Small intestine (tissue), 7 donors: Measurements from ENCODE around the gene IQCN. TPM values are rescaled to one million over a fixed set of nuclear protein-coding genes. Genes with fewer than 3 reads are reported as not detected.
"Not testable (repeated sequence)": the region's sequence is repeated elsewhere in the genome, so short reads cannot be mapped to it uniquely, and the experiment has no call there.

Experiments
- DNase-seq, 2 donors: peaks; one replicate each; pipeline versions ENCODE4 v3.0.0 to v3.0.0-alpha.2; 2013
- FAIRE-seq: peaks from 2 replicates; lab custom pipeline; 2012; peaks lifted over from hg19 to GRCh38; lab: Jason Lieb, UNC
- H3K27ac ChIP-seq, 3 donors: one replicate each; pipeline ENCODE4 v1.5.1; 2013; ENCODE audit warnings: low read length in 2 of 3, mild to moderate bottlenecking in 2 of 3, control low read depth in 1 of 3, inconsistent platforms in 1 of 3, low read depth in 1 of 3, moderate library complexity in 1 of 3
- H3K27me3 ChIP-seq, 3 donors: one replicate each; pipeline ENCODE4 v1.6.1; 2013; ENCODE audit warnings: low read length in 3 of 3, inconsistent platforms in 1 of 3; ENCODE audit not compliant: control insufficient read depth in 3 of 3, insufficient read depth in 3 of 3
- H3K36me3 ChIP-seq, 3 donors: one replicate each; pipeline ENCODE4 v1.6.1; 2013; ENCODE audit warnings: low read length in 3 of 3, inconsistent platforms in 1 of 3, low read depth in 1 of 3, mild to moderate bottlenecking in 1 of 3, moderate library complexity in 1 of 3; ENCODE audit not compliant: control insufficient read depth in 3 of 3, insufficient read depth in 2 of 3
- H3K4me1 ChIP-seq, 3 donors: one replicate each; pipeline ENCODE4 v1.6.1; 2013; ENCODE audit warnings: low read length in 2 of 3, inconsistent platforms in 1 of 3, low read depth in 1 of 3, mild to moderate bottlenecking in 1 of 3, moderate library complexity in 1 of 3; ENCODE audit not compliant: control insufficient read depth in 3 of 3, insufficient read depth in 2 of 3
- H3K4me3 ChIP-seq, 3 donors: one replicate each; pipeline ENCODE4 v1.5.1; 2013; ENCODE audit warnings: low read length in 3 of 3, control low read depth in 1 of 3, inconsistent platforms in 1 of 3, low read depth in 1 of 3, mild to moderate bottlenecking in 1 of 3, moderate library complexity in 1 of 3
- H3K9me3 ChIP-seq, 2 donors: one replicate each; pipeline ENCODE4 v1.6.1; 2013; ENCODE audit warnings: low read depth in 1 of 2, low read length in 1 of 2; ENCODE audit not compliant: control insufficient read depth in 2 of 2, insufficient read depth in 1 of 2
- WGBS, 3 donors: extraction: QIAGEN DNeasy Blood & Tissue Kit; methylation state at CpG; one replicate each; pipeline ENCODE4 v1.1.7; 2013; 5-methylcytosine and 5-hydroxymethylcytosine counted together
- polyA plus RNA-seq, 4 donors: library from polyadenylated mRNA; stranded (reverse) in 3 of 4; unstranded in 1 of 4; fragments of 200-250 nt in 3 of 4; fragments of 120-200 nt in 1 of 4; gene quantifications; one replicate each; pipeline versions ENCODE4 v1.2.1 to v1.2.3, GENCODE V29; 2013
- donor health status: healthy with polysubstance abuse.
- donor health status: control.
- donor health status: control.
- donor health status: Bipolar disorder and iron deficiency.
- donor health status: healthy.

IQCN gene
- polyA plus RNA-seq, 4 donors: 1.5 to 15.2 (median 4.9) TPM

DNA sequence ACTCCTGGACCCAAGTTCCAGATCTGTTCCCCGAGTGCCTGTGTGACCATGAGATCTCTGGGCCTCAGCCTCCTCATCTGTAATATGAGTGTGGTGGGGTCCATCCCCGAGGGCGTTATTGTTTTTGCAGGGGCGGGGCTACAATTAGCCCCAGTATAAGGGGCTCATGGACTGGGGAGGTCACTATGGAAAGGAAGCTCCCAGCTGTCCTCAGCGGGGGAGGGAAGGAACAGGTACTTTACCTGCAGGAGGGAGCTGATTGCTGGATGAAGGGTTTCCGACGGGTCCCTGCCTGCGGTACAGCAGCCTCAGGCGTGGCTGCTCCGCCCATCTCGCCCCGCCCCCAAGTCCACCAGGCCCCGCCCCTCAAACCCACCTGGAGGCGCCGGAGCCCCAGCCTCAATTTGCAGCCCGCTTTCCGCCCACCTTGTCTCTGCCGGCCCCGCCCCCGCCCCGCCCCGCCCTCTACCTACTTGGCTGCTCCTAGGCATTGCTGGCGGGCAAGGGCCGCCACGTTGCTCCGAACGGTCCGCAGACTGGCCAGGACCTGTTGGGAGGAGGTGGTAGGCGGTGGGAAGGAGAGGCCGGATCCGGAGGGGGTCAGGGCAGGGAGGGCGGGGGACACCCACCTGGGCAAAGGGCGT lies 53.5 kb downstream of the IQCN start:
- Histone ChIP-seq H3K4me1 (peaks cover 0 to 22% (median 4%) of the 10 kb centered on the region in 3 donors), H3K4me3 (no peak overlapping the region), H3K27me3 (peaks cover 4 to 29% (median 10%) of the 10 kb centered on the region in 3 donors), H3K9me3 (peaks cover 0 to 6% of the 10 kb centered on the region in 2 donors), H3K36me3 (no peaks in the 10 kb centered on the region), H3K27ac (no peak overlapping the region)
- 2 to 9% (median 5%) methylated on average over 14 to 33 of the region's 33 CpGs for WGBS, 3 donors
- DNase-seq: peak in 1 of 2 donors; percentile 39
- no peak for FAIRE-seq

DNA sequence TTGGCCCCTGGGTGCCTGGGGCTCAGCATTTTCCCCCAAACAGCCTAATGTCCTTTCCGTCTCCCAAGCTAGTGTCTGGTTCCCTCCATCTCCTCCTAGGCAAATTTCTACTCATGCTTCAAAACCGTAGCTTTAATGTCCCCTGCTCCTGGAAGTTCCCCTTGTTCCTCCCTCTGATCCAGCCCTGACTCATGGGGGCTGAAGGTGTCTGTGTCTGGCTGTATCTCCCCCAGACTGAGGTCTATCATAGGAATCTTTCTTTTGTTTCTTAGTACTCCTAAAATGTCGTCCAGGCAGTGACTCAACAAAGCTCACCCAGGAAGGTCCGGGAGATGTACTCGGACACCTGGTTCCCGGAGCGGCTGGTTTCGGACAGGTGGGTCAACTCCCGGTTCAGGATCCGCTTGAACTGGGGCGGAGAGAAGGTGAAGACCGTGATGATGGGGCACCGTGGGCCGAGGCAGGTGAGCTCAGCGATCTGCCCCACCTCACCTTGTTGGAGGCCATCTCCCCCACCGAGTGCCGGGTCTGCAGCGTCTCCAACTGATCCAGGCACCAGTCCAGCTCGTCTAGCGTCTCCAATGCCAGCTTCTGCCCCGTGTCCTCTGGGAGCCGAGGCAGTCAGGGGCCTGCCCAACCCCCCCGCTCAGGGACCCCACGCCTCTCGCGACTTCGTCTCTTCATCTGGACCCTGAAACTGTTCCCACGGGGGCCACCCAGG lies 54.2 kb downstream of the IQCN start:
- Histone ChIP-seq H3K27me3 (peaks cover 4 to 22% (median 4%) of the 10 kb centered on the region in 3 donors), H3K27ac (no peak overlapping the region), H3K4me1 (peaks cover 0 to 15% (median 4%) of the 10 kb centered on the region in 3 donors), H3K4me3 (no peak overlapping the region), H3K36me3 (no peaks in the 10 kb centered on the region), H3K9me3 (peaks cover 0 to 6% of the 10 kb centered on the region in 2 donors)
- FAIRE-seq (no peak), DNase-seq (no peak)
- 47 to 67% (median 63%) methylated on average over 28 of the region's 28 CpGs for WGBS, 3 donors

DNA sequence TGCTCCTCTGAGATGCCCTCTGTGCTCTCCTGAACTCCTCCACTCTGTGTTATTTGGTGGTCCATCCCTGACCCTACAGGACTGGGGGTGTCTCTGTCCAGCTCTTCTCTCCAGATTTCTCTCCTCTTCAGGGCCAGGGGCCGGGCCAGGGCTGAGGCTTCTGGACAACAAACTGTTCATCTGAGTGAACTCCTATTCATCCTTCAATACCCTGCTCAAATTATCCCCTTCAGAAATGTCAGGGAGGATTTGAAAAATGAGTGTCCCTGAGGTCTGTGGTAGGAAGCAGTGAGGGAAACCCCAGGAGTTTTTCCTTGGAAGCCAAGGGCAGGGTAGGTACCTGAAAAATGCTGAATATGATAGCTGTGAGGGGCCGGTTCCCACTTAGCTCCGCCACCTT lies 55.7 kb downstream of the IQCN start:
- FAIRE-seq: no peak
- DNase-seq: no peak
- no peak overlapping the region for H3K27ac ChIP-seq
- peaks cover 2 to 12% (median 4%) of the 10 kb centered on the region in 3 donors for H3K27me3 ChIP-seq
- H3K4me3 ChIP-seq: no peak overlapping the region
- H3K4me1 ChIP-seq: peaks cover 0 to 5% (median 0%) of the 10 kb centered on the region in 3 donors
- no peaks in the 10 kb centered on the region for H3K36me3 ChIP-seq
- H3K9me3 ChIP-seq: peaks cover 0 to 6% of the 10 kb centered on the region in 2 donors
- WGBS, 3 donors: 80 to 87% (median 84%) methylated on average over 3 of the region's 3 CpGs

DNA sequence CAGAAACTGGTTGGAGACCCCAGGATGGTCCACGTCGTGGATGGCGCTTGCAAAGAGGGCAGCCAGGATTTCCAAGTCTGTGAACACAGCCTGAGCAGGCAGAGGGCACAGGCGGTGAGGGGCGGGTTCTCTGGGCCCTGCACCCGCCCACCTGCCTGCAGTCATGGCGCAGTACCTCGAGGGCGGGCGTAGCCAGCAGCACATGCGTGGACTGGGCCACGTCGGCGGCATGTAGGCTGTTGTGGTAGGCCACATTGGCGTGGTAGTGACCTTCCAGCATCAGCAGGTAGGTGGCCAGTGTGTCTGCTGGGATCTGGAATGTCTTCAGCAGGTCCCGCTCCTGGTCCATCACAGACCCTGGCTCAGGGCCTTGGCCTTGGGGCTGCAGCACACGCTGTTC lies 56.1 kb downstream of the IQCN start:
- DNase-seq (no peak), FAIRE-seq (no peak)
- Histone ChIP-seq H3K9me3 (peaks cover 0 to 6% of the 10 kb centered on the region in 2 donors), H3K27ac (no peak overlapping the region), H3K27me3 (peaks cover 2 to 11% (median 4%) of the 10 kb centered on the region in 3 donors), H3K4me1 (peaks cover 0 to 5% (median 0%) of the 10 kb centered on the region in 3 donors), H3K4me3 (no peak overlapping the region), H3K36me3 (no peaks in the 10 kb centered on the region)
- WGBS, 3 donors: 70 to 83% (median 79%) methylated on average over 17 of the region's 17 CpGs

DNA sequence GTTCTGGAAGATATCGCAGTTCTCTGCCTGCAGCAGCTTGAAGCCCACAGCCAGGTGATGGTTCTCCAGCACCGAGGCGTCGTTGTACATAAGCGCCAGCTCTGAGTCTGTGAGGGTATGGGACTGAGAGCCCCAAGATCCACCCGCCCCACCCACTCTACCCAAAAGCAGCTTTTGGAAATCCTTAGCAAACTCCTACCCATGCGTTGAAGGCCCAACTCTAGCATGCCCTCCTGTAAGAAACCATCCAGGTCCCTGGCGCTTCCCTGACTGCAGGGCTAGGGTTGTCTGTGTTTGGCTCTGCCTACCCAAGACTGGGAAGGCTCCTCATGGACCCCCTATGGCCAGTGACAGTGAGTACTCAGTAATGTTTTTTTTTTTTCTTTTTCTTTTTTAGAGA lies 57.5 kb downstream of the IQCN start:
- no peak overlapping the region for H3K4me3 ChIP-seq
- peaks cover 0 to 5% (median 0%) of the 10 kb centered on the region in 3 donors for H3K4me1 ChIP-seq
- no peak overlapping the region for H3K27ac ChIP-seq
- 95 to 97% (median 96%) methylated on average over 8 of the region's 8 CpGs for WGBS, 3 donors
- no peak for DNase-seq
- peaks cover 0 to 11% (median 2%) of the 10 kb centered on the region in 3 donors for H3K27me3 ChIP-seq
- peaks cover 0 to 6% of the 10 kb centered on the region in 2 donors for H3K9me3 ChIP-seq
- FAIRE-seq: no peak
- H3K36me3 ChIP-seq: no peaks in the 10 kb centered on the region

DNA sequence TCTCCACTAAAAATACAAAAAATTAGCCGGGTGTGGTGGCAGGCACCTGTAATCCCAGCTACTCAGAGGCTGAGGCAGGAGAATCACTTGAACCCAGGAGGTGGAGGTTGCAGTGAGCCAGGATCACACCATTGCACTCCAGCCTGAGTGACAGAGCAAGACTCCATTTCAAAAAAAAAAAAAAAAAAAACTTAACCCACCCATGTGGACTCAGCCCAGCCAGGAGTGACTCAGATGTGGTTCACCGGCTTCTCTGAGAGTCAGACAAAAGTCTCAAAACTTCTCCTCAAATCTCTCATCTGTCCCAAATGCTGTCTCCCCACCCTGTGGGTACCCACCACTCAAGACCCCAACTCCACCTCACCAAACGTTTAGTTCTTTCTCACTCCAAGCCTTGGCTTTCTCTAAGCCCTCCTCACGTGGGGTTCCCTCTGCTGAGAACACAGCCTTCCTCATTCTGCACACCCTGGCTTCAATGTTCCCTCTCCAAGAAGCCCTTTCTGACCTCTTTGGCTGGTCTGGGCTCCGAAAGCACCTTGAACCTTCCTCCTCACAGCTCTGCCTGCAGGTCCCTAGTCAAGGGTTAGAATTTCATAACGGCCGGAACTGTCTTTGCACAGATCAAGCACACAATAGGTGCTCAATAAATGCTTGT lies 59.3 kb downstream of the IQCN start:
- peaks cover 0 to 9% (median 0%) of the 10 kb centered on the region in 3 donors for H3K27me3 ChIP-seq
- DNase-seq: no peak
- FAIRE-seq: no peak
- H3K36me3 ChIP-seq: no peaks in the 10 kb centered on the region
- no peaks in the 10 kb centered on the region for H3K4me1 ChIP-seq
- H3K27ac ChIP-seq: no peak overlapping the region
- WGBS, 3 donors: 46 to 67% (median 53%) methylated on average over 7 of the region's 7 CpGs
- H3K4me3 ChIP-seq: no peak overlapping the region
- H3K9me3 ChIP-seq: peaks cover 0 to 3% of the 10 kb centered on the region in 2 donors

DNA sequence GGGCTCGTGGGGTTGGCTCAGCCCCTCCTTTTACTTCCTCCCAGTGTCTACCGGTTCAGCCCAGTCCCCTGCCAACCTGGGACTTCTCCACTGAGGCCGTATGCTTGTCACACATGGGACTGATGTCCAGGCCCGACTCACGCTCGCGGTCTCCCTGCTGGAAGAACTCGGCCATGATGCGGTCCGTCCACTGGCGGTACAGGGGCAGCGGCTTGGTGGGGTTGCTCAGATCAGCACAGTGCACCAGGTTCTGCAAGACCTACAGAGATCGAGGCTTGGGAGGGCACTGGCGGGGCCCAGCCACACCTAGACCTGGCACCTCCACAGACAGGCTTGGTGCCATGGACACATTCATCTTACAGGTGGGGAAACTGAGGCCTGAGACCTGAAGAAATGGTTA lies 62.6 kb downstream of the IQCN start:
- H3K9me3 ChIP-seq: no peaks in the 10 kb centered on the region
- WGBS, 3 donors: 81 to 87% (median 83%) methylated on average over 14 of the region's 14 CpGs
- peaks cover 0 to 13% (median 0%) of the 10 kb centered on the region in 3 donors for H3K27me3 ChIP-seq
- FAIRE-seq: no peak
- DNase-seq: no peak
- H3K4me1 ChIP-seq: no peaks in the 10 kb centered on the region
- H3K36me3 ChIP-seq: no peaks in the 10 kb centered on the region
- H3K27ac ChIP-seq: no peak overlapping the region
- H3K4me3 ChIP-seq: no peak overlapping the region

DNA sequence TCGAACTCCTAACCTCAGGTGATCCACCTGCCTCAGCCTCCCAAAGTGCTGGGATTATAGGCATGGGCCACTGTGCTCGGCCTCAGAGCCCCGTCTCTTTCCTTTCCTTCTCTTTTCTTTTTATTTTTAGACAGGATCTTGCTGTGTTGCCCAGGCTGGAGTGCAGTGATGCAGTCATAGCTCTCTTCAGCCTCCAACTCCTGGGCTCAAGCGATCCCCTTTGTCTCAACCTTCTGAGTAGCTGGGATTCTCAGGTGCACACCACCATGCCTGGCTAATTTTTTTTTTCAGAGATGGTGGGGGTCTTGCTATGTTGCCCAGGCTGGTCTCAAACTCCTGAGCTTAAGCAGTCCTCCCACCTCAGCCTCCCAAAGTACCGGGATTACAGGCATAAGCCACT lies 64.3 kb downstream of the IQCN start:
- H3K9me3 ChIP-seq, H3K4me3 ChIP-seq, DNase-seq, H3K36me3 ChIP-seq, H3K27ac ChIP-seq, H3K4me1 ChIP-seq, FAIRE-seq: not testable (repeated sequence)
- H3K27me3 ChIP-seq: peaks cover 0 to 13% (median 0%) of the 10 kb centered on the region in 3 donors
- WGBS, 3 donors: 79 to 85% (median 81%) methylated on average over 4 to 5 of the region's 5 CpGs
